Lower leg skin (tissue), 4 donors: Measurements from ENCODE around the gene KYAT1. TPM values are rescaled to one million over a fixed set of nuclear protein-coding genes. Genes with fewer than 3 reads are reported as not detected.

Experiments used
- DNase-seq, 2 donors: peaks; one replicate each; pipeline ENCODE4 v3.0.0-alpha.2; 2019; ENCODE audit warnings: low spot score in 2 of 2
- H3K4me3 ChIP-seq: fragments of 200-600 bp; sonication (generic); 2 replicates; pipeline ENCODE4 v1.5.1; 2017; ENCODE audit warnings: mild to moderate bottlenecking, low read depth; ENCODE audit not compliant: poor library complexity, severe bottlenecking
- CTCF ChIP-seq, 3 donors: fragments of 450-650 bp; IDR thresholded peaks; one replicate each; pipeline ENCODE4 v1.5.1; 2016; ENCODE audit warnings: antibody characterized with exemption in 3 of 3, mild to moderate bottlenecking in 3 of 3, moderate library complexity in 2 of 3
- POLR2A ChIP-seq, 2 donors: fragments of 450-650 bp; IDR thresholded peaks; one replicate each; pipeline ENCODE4 v1.6.1; 2016 to 2017; ENCODE audit warnings: antibody characterized with exemption in 2 of 2, mild to moderate bottlenecking in 1 of 2, moderate library complexity in 1 of 2
- WGBS, 2 donors: methylation state at CpG; one replicate each; pipeline ENCODE4 v1.1.5; 2018; 5-methylcytosine and 5-hydroxymethylcytosine counted together
- intact Hi-C: fragments of 100-400 bp; cut with DNase I; formaldehyde crosslinking; loops from one replicate; pipeline ENCODE4 v1.15.0; 2023; ENCODE audit warnings: low total_unique reads
- total RNA-seq, 4 donors: library from RNA; depleted of rRNA; stranded (reverse); fragments of >200 nt; gene quantifications; one replicate each; pipeline ENCODE4 v1.1.0, GENCODE V29; 2016

KYAT1 gene
- total RNA-seq, 4 donors from 2014 or later, result 8.2 to 19.4 (median 10.9) TPM

- intact Hi-C loops, result no loop called here
Measured at GRCh38 chr9:128887049-128887448, 5.3 kb upstream of the KYAT1 start.

GRCh38 chr9:128886211-128886891 lies 4.6 kb upstream of the KYAT1 start:
- TF ChIP-seq POLR2A (IDR thresholded peaks at IDR 0.05), result no peak
- TF ChIP-seq CTCF (IDR thresholded peaks at IDR 0.05), result no peak
- intact Hi-C loops, result no loop called here
- H3K4me3 ChIP-seq, result no peak overlapping the region
- DNase-seq, result no peak
- 67 to 68% methylated on average over 13 of the region's 13 CpGs for WGBS, 2 donors

More at GRCh38 chr9:128887049-128887448, 5.3 kb upstream of the KYAT1 start:
- no peak overlapping the region for H3K4me3 ChIP-seq
- TF ChIP-seq POLR2A (IDR thresholded peaks at IDR 0.05) (no peak), CTCF (IDR thresholded peaks at IDR 0.05) (no peak)
- 92 to 94% methylated on average over 3 of the region's 3 CpGs for WGBS, 2 donors
- no peak for DNase-seq

- TF ChIP-seq POLR2A (IDR thresholded peaks at IDR 0.05), result no peak
- TF ChIP-seq CTCF (IDR thresholded peaks at IDR 0.05), result no peak
- intact Hi-C loops, result no loop called here
- DNase-seq, result no peak
- WGBS, 2 donors, result 70 to 73% methylated on average over 15 of the region's 15 CpGs
- no peak overlapping the region for H3K4me3 ChIP-seq
Measured at GRCh38 chr9:128885798-128886197, 4.0 kb upstream of the KYAT1 start.

GRCh38 chr9:128885376-128885775 lies 3.6 kb upstream of the KYAT1 start:
- no peak overlapping the region for H3K4me3 ChIP-seq
- 58 to 68% methylated on average over 8 of the region's 8 CpGs for WGBS, 2 donors

GRCh38 chr9:128884164-128884563 lies 2.4 kb upstream of the KYAT1 start:
- DNase-seq, result no peak
- no peak overlapping the region for H3K4me3 ChIP-seq
- TF ChIP-seq POLR2A (IDR thresholded peaks at IDR 0.05) (no peak), CTCF (IDR thresholded peaks at IDR 0.05) (no peak)
- WGBS, 2 donors, result 63 to 78% methylated on average over 2 of the region's 2 CpGs
- intact Hi-C loops, result loop anchor here (5.0 kb wide), 1 partner anchor 143 kb away; the partner anchor contains the start of gene SH3GLB2

More at GRCh38 chr9:128885376-128885775, 3.6 kb upstream of the KYAT1 start:
- TF ChIP-seq CTCF (IDR thresholded peaks at IDR 0.05), result no peak
- no peak for TF ChIP-seq POLR2A (IDR thresholded peaks at IDR 0.05)
- intact Hi-C loops, result no loop called here
- DNase-seq, result no peak
